Caco-2 (cell line): ENCODE results near the gene TTC39B. TPM values are rescaled to one million over a fixed set of nuclear protein-coding genes. Genes with fewer than 3 reads are reported as not detected.

Experiments used
- BruUV-seq: library from RNA; stranded (reverse); fragments of 400-500 nt; replicated peaks from 2 replicates; lab custom pipeline; 2021; lab: Mats Ljungman, UMichigan
- CTCF ChIA-PET: fragments of 300-600 bp; sonication (Branson Sonifier 250); formaldehyde crosslinking; loops from one replicate; lab custom pipeline; 2022; ENCODE audit warnings: antibody characterized with exemption; lab: Charles Lee
- POLR2A ChIA-PET: fragments of 300-600 bp; sonication (Branson Sonifier 250); formaldehyde crosslinking; loops from one replicate; lab custom pipeline; 2022; ENCODE audit warnings: antibody characterized with exemption; lab: Charles Lee
- DNase-seq, 2 experiments: peaks; one replicate each; pipeline versions ENCODE4 v3.0.0 to v3.0.0-alpha.2; 2020 to 2022
- H3K27me3 ChIP-seq: replicated peaks from 2 replicates; pipeline ENCODE4 v1.6.0; 2011; ENCODE audit warnings: low read length; ENCODE audit not compliant: control insufficient read depth, insufficient read depth
- H3K36me3 ChIP-seq: 2 replicates; pipeline ENCODE4 v1.5.1; 2011; ENCODE audit warnings: low read length; ENCODE audit not compliant: control insufficient read depth, insufficient read depth
- H3K4me1 ChIP-seq: fragments of 250-450 bp; sonication (Bioruptor Pico); 2 replicates; pipeline ENCODE4 v1.5.1; 2020; ENCODE audit warnings: mild to moderate bottlenecking
- H3K4me3 ChIP-seq: 2 replicates; pipeline ENCODE4 v1.5.1; 2011; ENCODE audit warnings: low read depth, mild to moderate bottlenecking, control low read depth, low read length
- H3K9me3 ChIP-seq: fragments of 250-450 bp; sonication (Bioruptor Pico); 2 replicates; pipeline ENCODE4 v1.5.1; 2020; ENCODE audit warnings: mild to moderate bottlenecking, moderate library complexity
- H3K27ac Mint-ChIP-seq: one replicate; pipeline ENCODE4 v1.8.0; 2022; ENCODE audit warnings: mixed read lengths; ENCODE audit not compliant: unreplicated experiment
- H3K27me3 Mint-ChIP-seq: one replicate; pipeline ENCODE4 v1.8.0; 2022; ENCODE audit warnings: mixed read lengths; ENCODE audit not compliant: insufficient read depth, unreplicated experiment
- H3K36me3 Mint-ChIP-seq: one replicate; pipeline ENCODE4 v1.8.0; 2022; ENCODE audit warnings: mild to moderate bottlenecking, mixed read lengths; ENCODE audit not compliant: insufficient read depth, unreplicated experiment
- H3K4me1 Mint-ChIP-seq: one replicate; pipeline ENCODE4 v1.8.0; 2022; ENCODE audit warnings: low read depth, mixed read lengths; ENCODE audit not compliant: unreplicated experiment
- H3K4me3 Mint-ChIP-seq: one replicate; pipeline ENCODE4 v1.8.0; 2022; ENCODE audit warnings: mild to moderate bottlenecking, moderate library complexity, mixed read lengths; ENCODE audit not compliant: unreplicated experiment
- H3K9me3 Mint-ChIP-seq: one replicate; pipeline ENCODE4 v1.8.0; 2022; ENCODE audit warnings: mixed read lengths; ENCODE audit not compliant: unreplicated experiment
- intact Hi-C: fragments of 100-400 bp; cut with micrococcal nuclease; formaldehyde crosslinking; loops from one replicate; pipeline ENCODE4 v1.10.0; 2022; ENCODE audit not compliant: unreplicated experiment
- total RNA-seq: library from RNA; stranded (reverse); gene quantifications from 2 replicates; pipeline ENCODE4 v1.2.3, GENCODE V29; 2022
- TF ChIP-seq, protein P1 (sequence below), 2 experiments: fragments of 200-600 bp in 1 of 2; IDR thresholded peaks; 1 replicate in 1 of 2; 2 replicates in 1 of 2; pipeline versions ENCODE4 v1.5.1 to v1.8.0; 2011 to 2022; ENCODE audit warnings: antibody characterized with exemption in 1 of 2, control low read depth in 1 of 2, inconsistent platforms in 1 of 2, low read depth in 1 of 2, low read length in 1 of 2, mild to moderate bottlenecking in 1 of 2, moderate library complexity in 1 of 2; ENCODE audit not compliant: insufficient read depth in 1 of 2, severe bottlenecking in 1 of 2, unreplicated experiment in 1 of 2

Gene TTC39B
- total RNA-seq, 1 experiment from 2014 or later = 6.9 TPM

DNA sequence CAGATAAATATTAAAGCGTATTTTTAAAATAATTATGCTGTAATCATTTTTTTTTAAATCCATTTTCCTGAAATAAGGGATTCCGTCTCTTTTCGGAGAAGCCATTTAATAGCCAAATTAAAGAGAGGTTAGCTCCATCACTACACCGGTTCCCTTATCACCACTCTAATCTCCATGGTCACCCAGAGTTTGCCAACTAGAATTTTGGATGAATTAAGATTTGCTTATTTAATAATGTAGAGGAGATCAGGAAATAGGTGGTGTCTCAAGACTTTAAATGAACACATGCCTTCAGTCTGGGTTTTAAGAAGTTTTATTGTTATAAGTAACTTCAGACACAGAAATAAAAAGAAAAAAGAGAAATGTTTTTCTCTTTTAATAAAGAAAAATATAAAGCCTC, 151.7 kb downstream of the TTC39B start:
- H3K9me3 ChIP-seq = no peaks in the 10 kb centered on the region
- no peak for DNase-seq
- intact Hi-C loops = no loop called here
- no peaks in the 10 kb centered on the region for H3K9me3 Mint-ChIP-seq
- BruUV-seq = no TSS peak
- H3K27ac Mint-ChIP-seq = no peak overlapping the region
- H3K27me3 Mint-ChIP-seq = peaks cover 6% of the 10 kb centered on the region
- H3K4me3 ChIP-seq = no peak overlapping the region
- H3K4me1 ChIP-seq = no peaks in the 10 kb centered on the region
- no peaks in the 10 kb centered on the region for H3K36me3 Mint-ChIP-seq
- H3K36me3 ChIP-seq = no peaks in the 10 kb centered on the region
- TF ChIP-seq, protein P1, sequence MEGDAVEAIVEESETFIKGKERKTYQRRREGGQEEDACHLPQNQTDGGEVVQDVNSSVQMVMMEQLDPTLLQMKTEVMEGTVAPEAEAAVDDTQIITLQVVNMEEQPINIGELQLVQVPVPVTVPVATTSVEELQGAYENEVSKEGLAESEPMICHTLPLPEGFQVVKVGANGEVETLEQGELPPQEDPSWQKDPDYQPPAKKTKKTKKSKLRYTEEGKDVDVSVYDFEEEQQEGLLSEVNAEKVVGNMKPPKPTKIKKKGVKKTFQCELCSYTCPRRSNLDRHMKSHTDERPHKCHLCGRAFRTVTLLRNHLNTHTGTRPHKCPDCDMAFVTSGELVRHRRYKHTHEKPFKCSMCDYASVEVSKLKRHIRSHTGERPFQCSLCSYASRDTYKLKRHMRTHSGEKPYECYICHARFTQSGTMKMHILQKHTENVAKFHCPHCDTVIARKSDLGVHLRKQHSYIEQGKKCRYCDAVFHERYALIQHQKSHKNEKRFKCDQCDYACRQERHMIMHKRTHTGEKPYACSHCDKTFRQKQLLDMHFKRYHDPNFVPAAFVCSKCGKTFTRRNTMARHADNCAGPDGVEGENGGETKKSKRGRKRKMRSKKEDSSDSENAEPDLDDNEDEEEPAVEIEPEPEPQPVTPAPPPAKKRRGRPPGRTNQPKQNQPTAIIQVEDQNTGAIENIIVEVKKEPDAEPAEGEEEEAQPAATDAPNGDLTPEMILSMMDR (IDR thresholded peaks at IDR 0.05; ENCODE audit: insufficient read depth in 1 of 2, low read depth in 1 of 2, low read length in 1 of 2, severe bottlenecking in 1 of 2, unreplicated experiment in 1 of 2) = no peak
- H3K4me3 Mint-ChIP-seq = no peak overlapping the region
- H3K4me1 Mint-ChIP-seq = no peaks in the 10 kb centered on the region
- ChIA-PET CTCF (interaction anchor here (0.6 kb wide), 1 partner anchor 358 kb away, joined by 5 read pairs; no protein-coding TSS in a partner anchor), POLR2A (no interaction called here)
- no peaks in the 10 kb centered on the region for H3K27me3 ChIP-seq

DNA sequence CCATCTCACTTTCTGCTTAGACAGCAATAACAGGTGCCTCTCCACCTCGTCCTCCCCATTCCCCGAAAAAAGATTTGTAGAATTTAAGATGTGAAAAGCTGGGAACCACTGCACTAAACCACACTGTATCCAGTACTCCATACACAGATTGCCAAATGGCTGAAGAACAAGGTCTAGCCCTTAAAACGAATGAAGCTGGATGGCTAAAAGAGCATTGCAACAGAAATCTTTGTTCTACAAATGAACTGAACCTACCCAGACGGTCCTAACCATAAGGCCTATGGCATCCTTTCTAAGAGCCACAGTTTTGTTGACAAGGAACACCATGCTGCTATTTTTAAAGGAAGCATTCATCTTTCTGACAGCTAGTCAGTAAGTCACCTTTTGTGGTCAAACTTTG, 152.3 kb downstream of the TTC39B start:
- H3K4me1 ChIP-seq = no peaks in the 10 kb centered on the region
- Mint-ChIP-seq H3K9me3 (no peaks in the 10 kb centered on the region), H3K36me3 (no peaks in the 10 kb centered on the region), H3K4me1 (no peaks in the 10 kb centered on the region), H3K27me3 (peaks cover 6% of the 10 kb centered on the region), H3K4me3 (no peak overlapping the region), H3K27ac (no peak overlapping the region)
- TF ChIP-seq, protein P1 (IDR thresholded peaks at IDR 0.05; ENCODE audit: insufficient read depth in 1 of 2, low read depth in 1 of 2, low read length in 1 of 2, severe bottlenecking in 1 of 2, unreplicated experiment in 1 of 2) = no peak
- POLR2A ChIA-PET = no interaction called here
- intact Hi-C loops = no loop called here
- H3K36me3 ChIP-seq = no peaks in the 10 kb centered on the region
- CTCF ChIA-PET = no interaction called here
- DNase-seq = no peak
- BruUV-seq = no TSS peak
- H3K9me3 ChIP-seq = no peaks in the 10 kb centered on the region
- H3K27me3 ChIP-seq = no peaks in the 10 kb centered on the region
- no peak overlapping the region for H3K4me3 ChIP-seq

DNA sequence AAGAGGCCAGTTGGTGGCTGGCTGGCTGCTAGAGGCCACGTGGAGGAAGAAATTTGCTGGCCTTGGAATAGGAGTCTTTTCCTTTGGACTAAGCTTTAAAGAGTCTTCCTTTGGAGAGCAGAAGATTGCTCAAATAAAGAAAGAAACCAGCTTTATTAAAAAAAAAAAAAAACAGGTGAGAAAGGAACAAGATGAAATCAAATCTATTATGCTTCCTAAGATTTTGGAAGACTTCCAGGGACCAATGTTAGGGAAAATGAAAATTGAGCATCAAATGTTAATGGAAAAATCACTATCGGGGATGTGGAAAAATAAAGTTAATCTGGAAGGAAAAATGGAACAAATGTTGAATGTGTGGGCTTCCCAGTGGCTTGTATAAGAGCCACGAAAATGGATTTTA, 153.1 kb downstream of the TTC39B start:
- DNase-seq = no peak
- no TSS peak for BruUV-seq
- TF ChIP-seq, protein P1 (IDR thresholded peaks at IDR 0.05; ENCODE audit: insufficient read depth in 1 of 2, low read depth in 1 of 2, low read length in 1 of 2, severe bottlenecking in 1 of 2, unreplicated experiment in 1 of 2) = no peak
- Mint-ChIP-seq H3K4me1 (no peaks in the 10 kb centered on the region), H3K4me3 (no peak overlapping the region), H3K27me3 (peaks cover 6% of the 10 kb centered on the region), H3K9me3 (no peaks in the 10 kb centered on the region), H3K36me3 (no peaks in the 10 kb centered on the region), H3K27ac (no peak overlapping the region)
- no peak overlapping the region for H3K4me3 ChIP-seq
- no peaks in the 10 kb centered on the region for H3K36me3 ChIP-seq
- POLR2A ChIA-PET = no interaction called here
- no peaks in the 10 kb centered on the region for H3K27me3 ChIP-seq
- CTCF ChIA-PET = interaction anchor here (0.6 kb wide), 1 partner anchor 469 kb away, joined by 3 read pairs; no protein-coding TSS in a partner anchor
- intact Hi-C loops = no loop called here
- no peaks in the 10 kb centered on the region for H3K9me3 ChIP-seq
- no peaks in the 10 kb centered on the region for H3K4me1 ChIP-seq
